Epithelial cell of esophagus (primary cell): ENCODE results near the gene C10orf143.
A peak's percentile ranks its signal among the peaks of the same experiment; 100 is the strongest.

Experiments used
- DNase-seq: peaks from one replicate; pipeline ENCODE4 v3.0.0; 2010; ENCODE audit warnings: low read depth
- H3K4me3 ChIP-seq: 2 replicates; pipeline ENCODE4 v1.5.1; 2011; ENCODE audit warnings: mild to moderate bottlenecking, low read length, control low read depth
- TF ChIP-seq, protein P1 (sequence below): IDR thresholded peaks from 2 replicates; pipeline ENCODE4 v1.5.1; 2011; ENCODE audit warnings: low read depth, mild to moderate bottlenecking, low read length, control low read depth, inconsistent platforms; ENCODE audit not compliant: insufficient read depth; ENCODE audit errors: missing control alignments

C10orf143 gene

GRCh38 chr10:130110246-130111112 is at the start of gene C10orf143:
Gene C10orf143, minus strand, starts transcription at chr10:130110830. Its CDS starts 58 bp downstream, at chr10:130110772.
- peak; percentile 98 for DNase-seq
- H3K4me3 ChIP-seq: peak within 1 kb of the TSS; percentile 100
- TF ChIP-seq, protein P1, sequence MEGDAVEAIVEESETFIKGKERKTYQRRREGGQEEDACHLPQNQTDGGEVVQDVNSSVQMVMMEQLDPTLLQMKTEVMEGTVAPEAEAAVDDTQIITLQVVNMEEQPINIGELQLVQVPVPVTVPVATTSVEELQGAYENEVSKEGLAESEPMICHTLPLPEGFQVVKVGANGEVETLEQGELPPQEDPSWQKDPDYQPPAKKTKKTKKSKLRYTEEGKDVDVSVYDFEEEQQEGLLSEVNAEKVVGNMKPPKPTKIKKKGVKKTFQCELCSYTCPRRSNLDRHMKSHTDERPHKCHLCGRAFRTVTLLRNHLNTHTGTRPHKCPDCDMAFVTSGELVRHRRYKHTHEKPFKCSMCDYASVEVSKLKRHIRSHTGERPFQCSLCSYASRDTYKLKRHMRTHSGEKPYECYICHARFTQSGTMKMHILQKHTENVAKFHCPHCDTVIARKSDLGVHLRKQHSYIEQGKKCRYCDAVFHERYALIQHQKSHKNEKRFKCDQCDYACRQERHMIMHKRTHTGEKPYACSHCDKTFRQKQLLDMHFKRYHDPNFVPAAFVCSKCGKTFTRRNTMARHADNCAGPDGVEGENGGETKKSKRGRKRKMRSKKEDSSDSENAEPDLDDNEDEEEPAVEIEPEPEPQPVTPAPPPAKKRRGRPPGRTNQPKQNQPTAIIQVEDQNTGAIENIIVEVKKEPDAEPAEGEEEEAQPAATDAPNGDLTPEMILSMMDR: no peak

DNA sequence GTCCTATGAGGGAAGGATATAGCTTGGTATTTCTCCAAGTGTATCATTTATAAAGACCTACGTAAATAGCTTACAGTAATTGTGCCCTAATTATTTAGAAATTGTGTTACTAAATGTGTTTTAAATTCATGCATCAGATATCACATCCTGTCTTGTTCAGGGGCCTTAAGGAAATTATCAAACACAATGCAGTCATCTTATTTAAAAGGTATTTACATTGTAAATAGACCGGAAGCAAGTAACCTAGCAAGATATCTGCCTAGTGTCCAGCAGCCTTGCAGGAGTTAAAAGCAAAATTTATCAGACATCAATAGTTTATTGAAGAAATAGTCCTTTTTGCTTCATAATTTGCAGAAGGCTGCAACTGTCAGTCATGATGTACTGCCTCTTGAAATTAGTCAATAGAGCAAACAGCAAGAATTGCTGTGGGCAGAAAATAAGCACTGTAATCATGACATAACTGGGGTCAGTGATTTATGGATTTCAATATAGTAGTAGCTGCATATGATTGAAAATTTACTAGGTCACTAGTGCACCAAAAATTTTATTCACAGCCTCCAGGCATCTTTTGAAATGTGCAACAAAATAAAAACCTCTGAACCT is 48.7 kb upstream of the C10orf143 start:
- TF ChIP-seq, protein P1: no peak
- H3K4me3 ChIP-seq: no peak overlapping the region
- DNase-seq: no peak

- TF ChIP-seq, protein P1: no peak
- no peak for DNase-seq
- no peak overlapping the region for H3K4me3 ChIP-seq
These were observed 35.4 kb upstream of the C10orf143 start for GRCh38 chr10:130146042-130146441.

DNA sequence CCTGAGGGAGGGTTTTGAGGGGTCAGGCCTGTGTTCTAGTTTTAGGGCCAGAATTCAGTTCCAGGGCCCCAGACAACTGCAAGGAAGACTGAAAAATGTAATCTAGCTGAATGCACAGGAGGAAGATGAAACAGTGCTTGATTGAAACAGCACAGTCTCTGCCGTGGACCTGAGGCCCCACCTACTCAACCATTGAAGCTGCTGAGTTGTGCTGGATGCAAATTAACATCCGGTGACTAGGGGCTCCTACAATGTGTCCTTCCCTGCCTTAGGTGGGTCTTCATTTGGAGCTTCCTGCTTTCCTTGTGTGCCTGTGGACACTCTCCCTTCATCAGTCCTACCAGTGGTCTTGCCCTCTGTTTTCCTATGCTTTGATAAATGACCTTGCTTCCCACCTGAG is 31.2 kb upstream of the C10orf143 start:
- H3K4me3 ChIP-seq: no peak overlapping the region
- TF ChIP-seq, protein P1: no peak
- no peak for DNase-seq

DNA sequence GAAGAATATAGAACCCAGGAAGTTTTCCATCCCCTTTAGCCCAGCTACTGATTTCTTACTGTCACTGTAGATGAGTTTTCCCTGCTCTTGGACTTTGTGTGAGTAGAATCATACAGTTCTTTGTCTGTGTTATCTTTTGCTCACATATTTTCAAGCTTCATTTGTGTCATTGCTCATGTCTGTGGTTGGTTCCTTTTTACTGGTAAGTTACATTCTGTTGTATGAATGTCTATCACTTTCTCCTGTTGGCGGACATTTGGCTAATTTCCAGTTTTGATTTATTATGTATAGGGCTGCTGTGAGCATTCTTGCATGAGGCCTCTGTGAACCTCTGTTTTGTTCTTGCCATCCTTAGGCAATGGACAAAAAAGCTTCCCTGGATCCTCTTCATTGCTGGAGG is 30.8 kb upstream of the C10orf143 start:
- DNase-seq: no peak
- H3K4me3 ChIP-seq: no peak overlapping the region
- TF ChIP-seq, protein P1: no peak

GRCh38 chr10:130141038-130141437 is 30.4 kb upstream of the C10orf143 start:
- no peak for DNase-seq
- TF ChIP-seq, protein P1: no peak
- H3K4me3 ChIP-seq: no peak overlapping the region

DNA sequence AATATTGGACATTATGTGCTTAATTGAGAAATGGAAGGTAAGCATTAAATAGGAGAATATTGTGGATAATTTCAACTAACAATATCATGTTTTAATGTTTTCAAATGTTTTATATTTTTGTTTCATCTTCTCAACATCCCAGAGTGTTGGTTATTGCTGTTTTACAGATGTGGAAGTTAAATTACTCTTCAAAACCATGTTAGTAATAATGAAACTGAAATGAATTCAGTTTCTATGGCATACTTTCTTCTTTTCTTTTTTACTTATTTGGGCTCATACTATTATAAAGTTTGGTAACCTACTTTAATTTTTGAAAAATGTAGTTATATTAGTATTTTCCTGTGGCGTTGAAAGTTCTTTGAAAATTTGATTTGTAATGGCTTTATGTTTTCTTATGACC is 29.8 kb upstream of the C10orf143 start:
- TF ChIP-seq, protein P1: no peak
- no peak overlapping the region for H3K4me3 ChIP-seq
- no peak for DNase-seq
